ENCODE data around the gene FABP1. TPM values are rescaled to one million over a fixed set of nuclear protein-coding genes. Genes with fewer than 3 reads are reported as not detected.

Gene FABP1
- total RNA-seq, 2 experiments from 2014 or later = not detected

- no peak overlapping the region for H3K27ac Mint-ChIP-seq
- no peaks in the 10 kb centered on the region for H3K36me3 Mint-ChIP-seq
- no peaks in the 10 kb centered on the region for H3K4me1 Mint-ChIP-seq
- peaks cover 2% of the 10 kb centered on the region for H3K27me3 Mint-ChIP-seq
- ATAC-seq (no peak), DNase-seq (no peak)
- H3K4me3 Mint-ChIP-seq = no peak overlapping the region
- H3K9me3 Mint-ChIP-seq (ENCODE audit: low read depth) = no peaks in the 10 kb centered on the region
- CTCF ChIA-PET = interaction anchor here (0.8 to 5.8 kb wide), 12 partner anchors 10 to 158 kb away, joined by 3 to 108 read pairs (median 4); partner anchors contain the start of gene THNSL2
Measured at GRCh38 chr2:88159481-88159880, 31.6 kb upstream of the FABP1 start.

- Mint-ChIP-seq H3K27me3 (peaks cover 17% of the 10 kb centered on the region), H3K4me3 (no peak overlapping the region), H3K27ac (no peak overlapping the region), H3K4me1 (no peaks in the 10 kb centered on the region), H3K9me3 (ENCODE audit: low read depth) (peaks cover 9% of the 10 kb centered on the region), H3K36me3 (peaks cover 3% of the 10 kb centered on the region)
- DNase-seq (no peak), ATAC-seq (no peak)
- CTCF ChIA-PET = no interaction called here
Measured at GRCh38 chr2:88148929-88149438, 21.1 kb upstream of the FABP1 start.

GRCh38 chr2:88147145-88147544 is 19.3 kb upstream of the FABP1 start:
- DNase-seq (no peak), ATAC-seq (no peak)
- Mint-ChIP-seq H3K9me3 (ENCODE audit: low read depth) (peaks cover 9% of the 10 kb centered on the region), H3K36me3 (peaks cover 3% of the 10 kb centered on the region), H3K27me3 (peaks cover 18% of the 10 kb centered on the region), H3K4me1 (no peaks in the 10 kb centered on the region), H3K27ac (no peak overlapping the region), H3K4me3 (no peak overlapping the region)
- CTCF ChIA-PET = no interaction called here

- H3K9me3 Mint-ChIP-seq (ENCODE audit: low read depth) = peaks cover 9% of the 10 kb centered on the region
- no peak overlapping the region for H3K4me3 Mint-ChIP-seq
- ATAC-seq (no peak), DNase-seq (no peak)
- H3K36me3 Mint-ChIP-seq = peaks cover 3% of the 10 kb centered on the region
- peaks cover 20% of the 10 kb centered on the region for H3K27me3 Mint-ChIP-seq
- no peaks in the 10 kb centered on the region for H3K4me1 Mint-ChIP-seq
- H3K27ac Mint-ChIP-seq = no peak overlapping the region
- CTCF ChIA-PET = no interaction called here
Measured at GRCh38 chr2:88146590-88146989, 18.7 kb upstream of the FABP1 start.

- Mint-ChIP-seq H3K9me3 (ENCODE audit: low read depth) (peaks cover 11% of the 10 kb centered on the region), H3K4me1 (no peaks in the 10 kb centered on the region), H3K27ac (no peak overlapping the region), H3K27me3 (peaks cover 22% of the 10 kb centered on the region), H3K4me3 (no peak overlapping the region), H3K36me3 (peaks cover 3% of the 10 kb centered on the region)
- DNase-seq = no peak
- CTCF ChIA-PET = no interaction called here
- ATAC-seq = no peak
Measured at GRCh38 chr2:88144914-88145497, 17.1 kb upstream of the FABP1 start.

GRCh38 chr2:88144271-88144670 is 16.4 kb upstream of the FABP1 start:
- H3K27ac Mint-ChIP-seq = no peak overlapping the region
- H3K36me3 Mint-ChIP-seq = peaks cover 3% of the 10 kb centered on the region
- ATAC-seq (no peak), DNase-seq (no peak)
- H3K4me1 Mint-ChIP-seq = no peaks in the 10 kb centered on the region
- H3K9me3 Mint-ChIP-seq (ENCODE audit: low read depth) = peaks cover 10% of the 10 kb centered on the region
- H3K27me3 Mint-ChIP-seq = peaks cover 24% of the 10 kb centered on the region
- CTCF ChIA-PET = no interaction called here
- H3K4me3 Mint-ChIP-seq = no peak overlapping the region

GRCh38 chr2:88141952-88142351 is 14.1 kb upstream of the FABP1 start:
- no peak for ATAC-seq
- CTCF ChIA-PET = interaction anchor here (1.1 kb wide), 1 partner anchor 18 kb away, joined by 3 read pairs; no protein-coding TSS in a partner anchor

GRCh38 chr2:88139804-88140203 is 11.9 kb upstream of the FABP1 start:
- no peaks in the 10 kb centered on the region for H3K4me1 Mint-ChIP-seq
- peaks cover 39% of the 10 kb centered on the region for H3K27me3 Mint-ChIP-seq
- H3K27ac Mint-ChIP-seq = no peak overlapping the region
- H3K36me3 Mint-ChIP-seq = no peaks in the 10 kb centered on the region
- peaks cover 2% of the 10 kb centered on the region for H3K9me3 Mint-ChIP-seq (ENCODE audit: low read depth)
- ATAC-seq = no peak
- DNase-seq = no peak
- CTCF ChIA-PET = no interaction called here
- no peak overlapping the region for H3K4me3 Mint-ChIP-seq

More at GRCh38 chr2:88141952-88142351, 14.1 kb upstream of the FABP1 start:
- no peak for DNase-seq
- Mint-ChIP-seq H3K27ac (no peak overlapping the region), H3K4me1 (no peaks in the 10 kb centered on the region), H3K9me3 (ENCODE audit: low read depth) (peaks cover 2% of the 10 kb centered on the region), H3K4me3 (no peak overlapping the region), H3K36me3 (no peaks in the 10 kb centered on the region), H3K27me3 (peaks cover 35% of the 10 kb centered on the region)

DNA sequence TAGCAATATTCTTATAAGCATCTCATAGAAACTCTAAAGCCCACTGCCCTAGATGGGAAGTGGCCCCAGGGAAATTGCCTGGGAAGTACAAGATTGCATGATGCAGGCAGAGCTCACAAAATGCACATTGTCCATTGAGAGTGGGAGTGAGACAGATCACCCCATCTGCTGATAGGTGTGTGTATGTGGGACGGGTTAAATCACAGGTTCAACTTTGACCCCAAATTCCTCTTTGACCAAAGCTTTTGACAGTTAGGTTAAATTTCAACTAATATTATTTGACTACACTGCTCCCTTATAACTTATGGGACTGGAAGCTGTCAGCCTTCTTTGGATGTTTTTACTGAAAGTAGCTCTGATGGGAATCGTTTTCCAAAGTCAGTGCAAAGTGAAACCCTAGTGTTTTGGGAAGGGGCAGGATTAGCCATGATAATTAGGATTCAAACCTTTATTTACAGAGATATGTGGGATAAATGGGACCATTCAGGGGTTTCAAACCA is 11.4 kb upstream of the FABP1 start:
- peaks cover 2% of the 10 kb centered on the region for H3K9me3 Mint-ChIP-seq (ENCODE audit: low read depth)
- no peak overlapping the region for H3K4me3 Mint-ChIP-seq
- ATAC-seq = no peak
- H3K4me1 Mint-ChIP-seq = no peaks in the 10 kb centered on the region
- no peak for DNase-seq
- peaks cover 39% of the 10 kb centered on the region for H3K27me3 Mint-ChIP-seq
- no peaks in the 10 kb centered on the region for H3K36me3 Mint-ChIP-seq
- no peak overlapping the region for H3K27ac Mint-ChIP-seq
- CTCF ChIA-PET = no interaction called here

GRCh38 chr2:88137833-88138232 is 10.0 kb upstream of the FABP1 start:
- Mint-ChIP-seq H3K27me3 (peaks cover 35% of the 10 kb centered on the region), H3K27ac (no peak overlapping the region), H3K9me3 (ENCODE audit: low read depth) (peaks cover 2% of the 10 kb centered on the region), H3K4me1 (no peaks in the 10 kb centered on the region), H3K4me3 (no peak overlapping the region), H3K36me3 (no peaks in the 10 kb centered on the region)
- ATAC-seq (no peak), DNase-seq (no peak)
- CTCF ChIA-PET = no interaction called here

GRCh38 chr2:88136817-88137216 is 9.0 kb upstream of the FABP1 start:
- H3K27ac Mint-ChIP-seq = no peak overlapping the region
- H3K4me1 Mint-ChIP-seq = no peaks in the 10 kb centered on the region
- H3K4me3 Mint-ChIP-seq = no peak overlapping the region
- H3K9me3 Mint-ChIP-seq (ENCODE audit: low read depth) = peaks cover 2% of the 10 kb centered on the region
- peaks cover 32% of the 10 kb centered on the region for H3K27me3 Mint-ChIP-seq
- DNase-seq = no peak
- CTCF ChIA-PET = no interaction called here
- H3K36me3 Mint-ChIP-seq = no peaks in the 10 kb centered on the region
- ATAC-seq = no peak

GRCh38 chr2:88133875-88134274 is 6.0 kb upstream of the FABP1 start:
- ATAC-seq (no peak), DNase-seq (no peak)
- Mint-ChIP-seq H3K9me3 (ENCODE audit: low read depth) (no peaks in the 10 kb centered on the region), H3K4me1 (no peaks in the 10 kb centered on the region), H3K4me3 (no peak overlapping the region), H3K36me3 (no peaks in the 10 kb centered on the region), H3K27me3 (peaks cover 22% of the 10 kb centered on the region), H3K27ac (no peak overlapping the region)
- CTCF ChIA-PET = interaction anchor here (1.0 kb wide), 1 partner anchor 126 kb away, joined by 3 read pairs; no protein-coding TSS in a partner anchor

DNA sequence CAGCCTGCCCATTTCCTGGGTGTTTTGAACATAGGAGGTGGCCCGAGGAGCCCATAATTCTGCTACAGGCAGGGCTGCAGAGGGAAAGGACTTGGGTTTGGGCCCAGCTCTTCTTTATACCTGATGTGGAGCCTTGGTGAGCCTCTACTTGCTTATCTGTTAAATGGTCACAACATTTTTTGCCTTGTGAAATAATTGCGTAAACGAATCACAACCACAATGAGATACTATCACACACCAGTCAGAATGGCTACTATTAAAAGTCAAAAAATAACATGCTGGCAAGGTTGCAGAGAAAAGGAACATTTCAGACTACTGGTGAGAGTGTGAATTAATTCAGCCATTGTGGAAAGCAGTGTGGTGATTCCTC is 4.1 kb upstream of the FABP1 start:
- Mint-ChIP-seq H3K9me3 (ENCODE audit: low read depth) (no peaks in the 10 kb centered on the region), H3K27ac (no peak overlapping the region), H3K4me3 (no peak overlapping the region), H3K36me3 (no peaks in the 10 kb centered on the region), H3K4me1 (no peaks in the 10 kb centered on the region), H3K27me3 (peaks cover 8% of the 10 kb centered on the region)
- DNase-seq (no peak), ATAC-seq (no peak)
- CTCF ChIA-PET = no interaction called here

- Mint-ChIP-seq H3K27ac (no peak overlapping the region), H3K27me3 (peaks cover 8% of the 10 kb centered on the region), H3K9me3 (ENCODE audit: low read depth) (no peaks in the 10 kb centered on the region), H3K4me1 (no peaks in the 10 kb centered on the region), H3K4me3 (no peak overlapping the region), H3K36me3 (no peaks in the 10 kb centered on the region)
- ATAC-seq = no peak
- no peak for DNase-seq
- CTCF ChIA-PET = no interaction called here
Measured at GRCh38 chr2:88131201-88131998, 3.5 kb upstream of the FABP1 start.

Measured in activated CD8-positive, alpha-beta memory T cell treated with anti-CD3 and anti-CD28 coated beads, Interleukin-2, amount 10 ng/mL, durations not matched to agents 7 days and 5 days (primary cell).